Posterior cingulate gyrus (tissue), 11 donors: ENCODE results near the gene ZNF273.
"Not testable (repeated sequence)": the region's sequence is repeated elsewhere in the genome, so short reads cannot be mapped to it uniquely, and the experiment has no call there.

Source experiments
- DNase-seq, 10 donors: peaks; one replicate each; pipeline versions ENCODE4 v3.0.0 to v3.0.0-alpha.2; 2020 to 2021; ENCODE audit warnings: mixed read lengths in 3 of 10
- intact Hi-C: fragments of 100-400 bp; cut with DNase I; formaldehyde crosslinking; loops from one replicate; pipeline ENCODE4 v1.15.1; 2023

Gene ZNF273

GRCh38 chr7:64940021-64940420 is 36.9 kb downstream of the ZNF273 start:
- DNase-seq, intact Hi-C loops: not testable (repeated sequence)

- intact Hi-C loops, DNase-seq: not testable (repeated sequence)
These were observed 41.8 kb downstream of the ZNF273 start for GRCh38 chr7:64944667-64945502.

- intact Hi-C loops, result no loop called here
- DNase-seq, result no peak
These were observed 42.6 kb downstream of the ZNF273 start for GRCh38 chr7:64945503-64946175.

- peak in 5 of 10 donors; percentile 18 to 88 (median 79) for DNase-seq
- intact Hi-C loops, result no loop called here
These were observed 43.7 kb downstream of the ZNF273 start for GRCh38 chr7:64946772-64947171.

GRCh38 chr7:64947252-64948000 is 44.4 kb downstream of the ZNF273 start:
- DNase-seq, result peak in 3 of 10 donors; percentile 70 to 86 (median 82)
- intact Hi-C loops, result no loop called here

GRCh38 chr7:64948774-64949173 is 45.7 kb downstream of the ZNF273 start:
- intact Hi-C loops, result not testable (repeated sequence)

GRCh38 chr7:64950673-64951072 is 47.6 kb downstream of the ZNF273 start:
- intact Hi-C loops, result not testable (repeated sequence)
- peak in 1 of 10 donors; percentile 83 for DNase-seq

More at GRCh38 chr7:64948774-64949173, 45.7 kb downstream of the ZNF273 start:
- DNase-seq, result not testable (repeated sequence)

- intact Hi-C loops, result no loop called here
These were observed 48.3 kb downstream of the ZNF273 start for GRCh38 chr7:64951250-64951848.

GRCh38 chr7:64959072-64959747 is 56.1 kb downstream of the ZNF273 start:
- intact Hi-C loops, result no loop called here
- DNase-seq, result no peak

More at GRCh38 chr7:64951250-64951848, 48.3 kb downstream of the ZNF273 start:
- no peak for DNase-seq

- no peak for DNase-seq
- intact Hi-C loops, result no loop called here
These were observed 62.5 kb downstream of the ZNF273 start for GRCh38 chr7:64965594-64965993.

GRCh38 chr7:64978497-64979203 is 75.6 kb downstream of the ZNF273 start:
- DNase-seq, result no peak
- intact Hi-C loops, result no loop called here
